ENCODE measurements around the gene CATSPERD. TPM values are rescaled to one million over a fixed set of nuclear protein-coding genes. Genes with fewer than 3 reads are reported as not detected.
A peak's percentile ranks its signal among the peaks of the same experiment; 100 is the strongest.

The CATSPERD gene
- total RNA-seq, 4 donors from 2014 or later = 0.27 to 0.47 TPM; not detected in 2

GRCh38 chr19:5695649-5696195, 24.7 kb upstream of the CATSPERD start:
- Histone ChIP-seq H3K27me3 (no peaks in the 10 kb centered on the region), H3K27ac (no peak overlapping the region), H3K4me3 (no peak overlapping the region), H3K36me3 (peaks cover 0 to 94% of the 10 kb centered on the region in 2 donors), H3K4me1 (peaks cover 0 to 36% (median 11%) of the 10 kb centered on the region in 3 donors), H3K9me3 (no peaks in the 10 kb centered on the region)
- no peak for TF ChIP-seq POLR2A (IDR thresholded peaks at IDR 0.05)
- TF ChIP-seq CTCF (IDR thresholded peaks at IDR 0.05) = no peak
- no peak for TF ChIP-seq POLR2AphosphoS5 (IDR thresholded peaks at IDR 0.05)
- no peak for TF ChIP-seq EP300 (IDR thresholded peaks at IDR 0.05)
- no peak for ATAC-seq
- no CpG with 5 or more reads among the region's 28 CpGs for WGBS, 2 donors (ENCODE audit: low coverage in 1 of 2)

GRCh38 chr19:5696196-5697021, 24.0 kb upstream of the CATSPERD start:
- TF ChIP-seq POLR2A (IDR thresholded peaks at IDR 0.05) (no peak), CTCF (IDR thresholded peaks at IDR 0.05) (no peak), POLR2AphosphoS5 (IDR thresholded peaks at IDR 0.05) (no peak), EP300 (IDR thresholded peaks at IDR 0.05) (no peak)
- Histone ChIP-seq H3K36me3 (peaks cover 0 to 100% of the 10 kb centered on the region in 2 donors), H3K4me3 (no peak overlapping the region), H3K27ac (no peak overlapping the region), H3K4me1 (peaks cover 0 to 29% (median 10%) of the 10 kb centered on the region in 3 donors), H3K27me3 (no peaks in the 10 kb centered on the region), H3K9me3 (no peaks in the 10 kb centered on the region)
- no CpG with 5 or more reads among the region's 42 CpGs for WGBS, 2 donors (ENCODE audit: low coverage in 1 of 2)
- ATAC-seq = no peak

GRCh38 chr19:5697022-5697889, 23.2 kb upstream of the CATSPERD start:
- no peak for ATAC-seq
- Histone ChIP-seq H3K27ac (peak overlapping the region in 1 of 4 donors; percentile 31), H3K4me1 (peaks cover 0 to 21% (median 2%) of the 10 kb centered on the region in 3 donors), H3K9me3 (no peaks in the 10 kb centered on the region), H3K36me3 (peaks cover 0 to 99% of the 10 kb centered on the region in 2 donors), H3K4me3 (no peak overlapping the region), H3K27me3 (no peaks in the 10 kb centered on the region)
- no peak for TF ChIP-seq POLR2A (IDR thresholded peaks at IDR 0.05)
- TF ChIP-seq CTCF (IDR thresholded peaks at IDR 0.05) = no peak
- 40 to 48% methylated on average over 8 to 9 of the region's 25 CpGs for WGBS, 2 donors (ENCODE audit: low coverage in 1 of 2)

- Histone ChIP-seq H3K4me1 (peaks cover 0 to 13% (median 0%) of the 10 kb centered on the region in 3 donors), H3K4me3 (no peak overlapping the region), H3K9me3 (no peaks in the 10 kb centered on the region), H3K36me3 (peaks cover 0 to 95% of the 10 kb centered on the region in 2 donors), H3K27ac (peak overlapping the region in 1 of 4 donors; percentile 31), H3K27me3 (no peaks in the 10 kb centered on the region)
- no peak for TF ChIP-seq EP300 (IDR thresholded peaks at IDR 0.05)
- TF ChIP-seq POLR2A (IDR thresholded peaks at IDR 0.05) = no peak
- TF ChIP-seq CTCF (IDR thresholded peaks at IDR 0.05) = no peak
- no peak for TF ChIP-seq POLR2AphosphoS5 (IDR thresholded peaks at IDR 0.05)
- no peak for ATAC-seq
- 72% methylated on average over 13 of the region's 30 CpGs; no CpG with 5 or more reads in 1 of the 2 donors for WGBS, 2 donors (ENCODE audit: low coverage in 1 of 2)
These were observed 22.4 kb upstream of the CATSPERD start for GRCh38 chr19:5697890-5698634.

Data from gastroesophageal sphincter (tissue), 4 donors.